Dermis microvascular lymphatic vessel endothelial cell (primary cell): ENCODE data around the gene GRAP. TPM values are rescaled to one million over a fixed set of nuclear protein-coding genes. Genes with fewer than 3 reads are reported as not detected.
A peak's percentile ranks its signal among the peaks of the same experiment; 100 is the strongest.

Experiments
- DNase-seq, 2 donors: peaks; one replicate each; pipeline versions ENCODE4 v3.0.0 to v3.0.0-alpha.2; 2010; ENCODE audit warnings: low read depth in 2 of 2
- total RNA-seq: library from RNA; depleted of rRNA; stranded (reverse); fragments of >200 nt; gene quantifications from 2 replicates; pipeline ENCODE4 v1.2.1, GENCODE V29; 2014

GRAP gene
- total RNA-seq, 1 donor from 2014 or later: 152 TPM

- no peak for DNase-seq
Measured at GRCh38 chr17:19018600-19018950, 28.2 kb downstream of the GRAP start.

- DNase-seq: no peak
Measured at GRCh38 chr17:19017804-19018599, 28.8 kb downstream of the GRAP start.

GRCh38 chr17:19017401-19017800 is 29.4 kb downstream of the GRAP start:
- DNase-seq: no peak

GRCh38 chr17:19016881-19017280 is 29.9 kb downstream of the GRAP start:
- no peak for DNase-seq

GRCh38 chr17:19016297-19016696 is 30.5 kb downstream of the GRAP start:
- DNase-seq: no peak

GRCh38 chr17:19015428-19015827 is 31.3 kb downstream of the GRAP start:
- DNase-seq: no peak

- DNase-seq: no peak
Measured at GRCh38 chr17:19014628-19015215, 32.0 kb downstream of the GRAP start.

- no peak for DNase-seq
Measured at GRCh38 chr17:19013806-19014627, 32.7 kb downstream of the GRAP start.

- DNase-seq: no peak
Measured at GRCh38 chr17:19013226-19013625, 33.5 kb downstream of the GRAP start.

- no peak for DNase-seq
Measured at GRCh38 chr17:19012171-19013080, 34.3 kb downstream of the GRAP start.

- no peak for DNase-seq
Measured at GRCh38 chr17:19011581-19011980, 35.2 kb downstream of the GRAP start.

- DNase-seq: peak in 1 of 2 donors; percentile 18
Measured at GRCh38 chr17:19010729-19011505, 35.8 kb downstream of the GRAP start.

- DNase-seq: no peak
Measured at GRCh38 chr17:19009970-19010369, 36.8 kb downstream of the GRAP start.

- no peak for DNase-seq
Measured at GRCh38 chr17:19006698-19007097, 40.1 kb downstream of the GRAP start.

GRCh38 chr17:19005789-19006430 is 40.8 kb downstream of the GRAP start:
- no peak for DNase-seq

- DNase-seq: no peak
Measured at GRCh38 chr17:19005137-19005773, 41.5 kb downstream of the GRAP start.

- DNase-seq: peak; percentile 30 to 79
Measured at GRCh38 chr17:19004421-19005136, 42.2 kb downstream of the GRAP start, which contains the start of gene FAM83G. Gene FAM83G (minus strand): TSS chr17:19004764. CDS start chr17:19004041, 723 bp downstream.

- DNase-seq: peak in 1 of 2 donors; percentile 42
Measured at GRCh38 chr17:19003543-19004420, 43.0 kb downstream of the GRAP start.
